ENCODE results near the gene OR4F6. TPM values are rescaled to one million over a fixed set of nuclear protein-coding genes. Genes with fewer than 3 reads are reported as not detected.

Gene OR4F6
- total and polyA plus RNA-seq, 4 donors = not detected

DNA sequence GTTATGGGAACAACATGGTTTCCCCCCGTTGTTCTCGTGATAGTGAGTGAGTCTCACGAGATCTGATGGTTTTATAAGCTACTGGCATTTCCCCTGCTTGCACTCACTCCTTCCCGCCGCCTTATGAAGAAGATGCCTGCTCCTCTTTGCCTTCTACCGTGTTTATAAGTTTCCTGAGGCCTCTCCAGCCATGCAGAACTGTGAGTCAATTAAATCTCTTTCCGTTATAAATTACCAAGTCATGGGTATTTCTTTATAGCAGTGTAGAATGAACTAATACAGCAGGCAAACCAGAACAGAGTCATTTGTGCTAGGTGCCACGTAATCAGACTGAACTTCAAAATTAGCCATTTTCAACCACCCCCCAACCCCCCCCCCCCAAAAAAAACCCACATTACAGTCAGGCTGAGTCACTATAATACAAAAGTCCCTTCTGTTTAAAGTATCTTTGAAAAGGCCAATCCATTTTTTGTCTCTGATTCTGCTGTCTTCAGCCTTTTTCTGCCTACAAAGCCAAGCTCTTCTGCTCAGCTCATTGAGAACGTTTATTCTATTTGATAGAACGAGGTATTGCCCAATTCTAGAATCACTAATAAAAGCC is 4.1 kb downstream of the OR4F6 start (continued):
- TF ChIP-seq CTCF (IDR thresholded peaks at IDR 0.05; ENCODE audit: low read depth, low read length, missing input control) = no peak

DNA sequence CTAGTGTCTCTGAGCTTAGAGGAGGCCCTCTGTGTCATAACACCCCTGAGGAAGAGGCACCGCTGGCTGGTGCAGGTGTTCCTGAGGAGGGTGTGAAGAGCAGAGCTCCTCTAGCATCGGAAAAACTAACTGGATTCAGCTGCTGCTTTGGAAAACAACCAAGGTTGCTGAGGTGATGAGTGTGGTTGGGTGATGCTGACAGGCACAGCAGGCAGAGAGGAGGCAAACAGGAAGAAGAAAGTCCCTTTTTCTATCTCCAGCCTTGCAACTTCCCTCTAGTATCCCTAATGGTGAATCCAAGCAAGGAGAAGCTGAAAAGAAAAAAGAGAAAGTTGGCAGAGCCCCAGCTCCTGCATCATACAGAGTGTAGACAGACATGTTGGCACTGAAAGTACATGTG is 4.9 kb downstream of the OR4F6 start:
- Histone ChIP-seq H3K27ac (ENCODE audit: low read depth in 1 of 2, low read length in 2 of 2) (no peak overlapping the region), H3K4me1 (ENCODE audit: control insufficient read depth in 4 of 4, insufficient read depth in 4 of 4, low read length in 3 of 4) (no peaks in the 10 kb centered on the region), H3K4me3 (ENCODE audit: low read depth in 1 of 3, low read length in 3 of 3) (no peak overlapping the region), H3K36me3 (ENCODE audit: control insufficient read depth in 4 of 4, insufficient read depth in 3 of 4, low read depth in 1 of 4, low read length in 3 of 4) (no peaks in the 10 kb centered on the region), H3K9ac (ENCODE audit: low read depth in 1 of 2, low read length in 2 of 2) (no peak overlapping the region), H3K9me3 (ENCODE audit: control insufficient read depth in 4 of 4, low read length in 3 of 4) (no peaks in the 10 kb centered on the region), H3K27me3 (ENCODE audit: control insufficient read depth in 4 of 4, insufficient read depth in 4 of 4, low read length in 3 of 4) (peaks cover 0 to 6% (median under 1%) of the 10 kb centered on the region in 4 donors)
- DNase-seq (ENCODE audit: low spot score) = no peak
- no peak for TF ChIP-seq SP1 (IDR thresholded peaks at IDR 0.05)
- TF ChIP-seq ATF3 (IDR thresholded peaks at IDR 0.05) = no peak
- TF ChIP-seq CTCF (IDR thresholded peaks at IDR 0.05; ENCODE audit: low read depth, low read length, missing input control) = no peak
- TF ChIP-seq YY1 (IDR thresholded peaks at IDR 0.05) = no peak
- no peak for TF ChIP-seq HNF4G (IDR thresholded peaks at IDR 0.05)
- TF ChIP-seq EGR1 (IDR thresholded peaks at IDR 0.05; ENCODE audit: low read depth in 2 of 2) = no peak
- no peak for TF ChIP-seq RXRA (IDR thresholded peaks at IDR 0.05)
- TF ChIP-seq NR2F2 (IDR thresholded peaks at IDR 0.05) = no peak
- no peak for TF ChIP-seq HNF4A (conservative IDR thresholded peaks at IDR 0.05)
- TF ChIP-seq, protein P1, sequence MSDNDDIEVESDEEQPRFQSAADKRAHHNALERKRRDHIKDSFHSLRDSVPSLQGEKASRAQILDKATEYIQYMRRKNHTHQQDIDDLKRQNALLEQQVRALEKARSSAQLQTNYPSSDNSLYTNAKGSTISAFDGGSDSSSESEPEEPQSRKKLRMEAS (IDR thresholded peaks at IDR 0.05) = no peak
- no peak for TF ChIP-seq TAF1 (conservative IDR thresholded peaks at IDR 0.05)
- no peak for TF ChIP-seq JUND (IDR thresholded peaks at IDR 0.05)
- no peak for TF ChIP-seq FOXA1 (IDR thresholded peaks at IDR 0.05)
- TF ChIP-seq, protein P2, sequence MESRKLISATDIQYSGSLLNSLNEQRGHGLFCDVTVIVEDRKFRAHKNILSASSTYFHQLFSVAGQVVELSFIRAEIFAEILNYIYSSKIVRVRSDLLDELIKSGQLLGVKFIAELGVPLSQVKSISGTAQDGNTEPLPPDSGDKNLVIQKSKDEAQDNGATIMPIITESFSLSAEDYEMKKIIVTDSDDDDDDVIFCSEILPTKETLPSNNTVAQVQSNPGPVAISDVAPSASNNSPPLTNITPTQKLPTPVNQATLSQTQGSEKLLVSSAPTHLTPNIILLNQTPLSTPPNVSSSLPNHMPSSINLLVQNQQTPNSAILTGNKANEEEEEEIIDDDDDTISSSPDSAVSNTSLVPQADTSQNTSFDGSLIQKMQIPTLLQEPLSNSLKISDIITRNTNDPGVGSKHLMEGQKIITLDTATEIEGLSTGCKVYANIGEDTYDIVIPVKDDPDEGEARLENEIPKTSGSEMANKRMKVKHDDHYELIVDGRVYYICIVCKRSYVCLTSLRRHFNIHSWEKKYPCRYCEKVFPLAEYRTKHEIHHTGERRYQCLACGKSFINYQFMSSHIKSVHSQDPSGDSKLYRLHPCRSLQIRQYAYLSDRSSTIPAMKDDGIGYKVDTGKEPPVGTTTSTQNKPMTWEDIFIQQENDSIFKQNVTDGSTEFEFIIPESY (IDR thresholded peaks at IDR 0.05) = no peak
- 53% methylated on average over 2 of the region's 2 CpGs for WGBS

GRCh38 chr15:101810456-101810855 is 7.1 kb downstream of the OR4F6 start:
- TF ChIP-seq GABPA (IDR thresholded peaks at IDR 0.05 in 1 of 2, conservative IDR thresholded peaks at IDR 0.05 in 1 of 2) (no peak), FOXA2 (IDR thresholded peaks at IDR 0.05) (no peak), ATF3 (IDR thresholded peaks at IDR 0.05) (no peak), FOXA1 (IDR thresholded peaks at IDR 0.05) (no peak), RXRA (IDR thresholded peaks at IDR 0.05) (no peak)
- TF ChIP-seq, protein P3, sequence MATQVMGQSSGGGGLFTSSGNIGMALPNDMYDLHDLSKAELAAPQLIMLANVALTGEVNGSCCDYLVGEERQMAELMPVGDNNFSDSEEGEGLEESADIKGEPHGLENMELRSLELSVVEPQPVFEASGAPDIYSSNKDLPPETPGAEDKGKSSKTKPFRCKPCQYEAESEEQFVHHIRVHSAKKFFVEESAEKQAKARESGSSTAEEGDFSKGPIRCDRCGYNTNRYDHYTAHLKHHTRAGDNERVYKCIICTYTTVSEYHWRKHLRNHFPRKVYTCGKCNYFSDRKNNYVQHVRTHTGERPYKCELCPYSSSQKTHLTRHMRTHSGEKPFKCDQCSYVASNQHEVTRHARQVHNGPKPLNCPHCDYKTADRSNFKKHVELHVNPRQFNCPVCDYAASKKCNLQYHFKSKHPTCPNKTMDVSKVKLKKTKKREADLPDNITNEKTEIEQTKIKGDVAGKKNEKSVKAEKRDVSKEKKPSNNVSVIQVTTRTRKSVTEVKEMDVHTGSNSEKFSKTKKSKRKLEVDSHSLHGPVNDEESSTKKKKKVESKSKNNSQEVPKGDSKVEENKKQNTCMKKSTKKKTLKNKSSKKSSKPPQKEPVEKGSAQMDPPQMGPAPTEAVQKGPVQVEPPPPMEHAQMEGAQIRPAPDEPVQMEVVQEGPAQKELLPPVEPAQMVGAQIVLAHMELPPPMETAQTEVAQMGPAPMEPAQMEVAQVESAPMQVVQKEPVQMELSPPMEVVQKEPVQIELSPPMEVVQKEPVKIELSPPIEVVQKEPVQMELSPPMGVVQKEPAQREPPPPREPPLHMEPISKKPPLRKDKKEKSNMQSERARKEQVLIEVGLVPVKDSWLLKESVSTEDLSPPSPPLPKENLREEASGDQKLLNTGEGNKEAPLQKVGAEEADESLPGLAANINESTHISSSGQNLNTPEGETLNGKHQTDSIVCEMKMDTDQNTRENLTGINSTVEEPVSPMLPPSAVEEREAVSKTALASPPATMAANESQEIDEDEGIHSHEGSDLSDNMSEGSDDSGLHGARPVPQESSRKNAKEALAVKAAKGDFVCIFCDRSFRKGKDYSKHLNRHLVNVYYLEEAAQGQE (IDR thresholded peaks at IDR 0.05) = no peak
- Histone ChIP-seq H3K36me3 (ENCODE audit: control insufficient read depth in 4 of 4, insufficient read depth in 3 of 4, low read depth in 1 of 4, low read length in 3 of 4) (no peaks in the 10 kb centered on the region), H3K27ac (ENCODE audit: low read depth in 1 of 2, low read length in 2 of 2) (no peak overlapping the region), H3K9me3 (ENCODE audit: control insufficient read depth in 4 of 4, low read length in 3 of 4) (no peaks in the 10 kb centered on the region), H3K27me3 (ENCODE audit: control insufficient read depth in 4 of 4, insufficient read depth in 4 of 4, low read length in 3 of 4) (peaks cover 0 to 6% (median under 1%) of the 10 kb centered on the region in 4 donors), H3K4me1 (ENCODE audit: control insufficient read depth in 4 of 4, insufficient read depth in 4 of 4, low read length in 3 of 4) (no peaks in the 10 kb centered on the region), H3K9ac (ENCODE audit: low read depth in 1 of 2, low read length in 2 of 2) (no peak overlapping the region), H3K4me3 (ENCODE audit: low read depth in 1 of 3, low read length in 3 of 3) (no peak overlapping the region)
- no peak for DNase-seq (ENCODE audit: low spot score)
- 77% methylated on average over 1 of the region's 1 CpG for WGBS

Measured in liver (tissue), 9 donors.